ENCODE results near the gene PDZD7.

PDZD7 gene

GRCh38 chr10:100999742-101000126, 31.2 kb downstream of the PDZD7 start, which contains the start of gene LZTS2:
TSS of gene LZTS2 (plus strand) at chr10:100999808. CDS start at chr10:101002539, 2,731 bp downstream.
- DNase-seq: no peak

DNA sequence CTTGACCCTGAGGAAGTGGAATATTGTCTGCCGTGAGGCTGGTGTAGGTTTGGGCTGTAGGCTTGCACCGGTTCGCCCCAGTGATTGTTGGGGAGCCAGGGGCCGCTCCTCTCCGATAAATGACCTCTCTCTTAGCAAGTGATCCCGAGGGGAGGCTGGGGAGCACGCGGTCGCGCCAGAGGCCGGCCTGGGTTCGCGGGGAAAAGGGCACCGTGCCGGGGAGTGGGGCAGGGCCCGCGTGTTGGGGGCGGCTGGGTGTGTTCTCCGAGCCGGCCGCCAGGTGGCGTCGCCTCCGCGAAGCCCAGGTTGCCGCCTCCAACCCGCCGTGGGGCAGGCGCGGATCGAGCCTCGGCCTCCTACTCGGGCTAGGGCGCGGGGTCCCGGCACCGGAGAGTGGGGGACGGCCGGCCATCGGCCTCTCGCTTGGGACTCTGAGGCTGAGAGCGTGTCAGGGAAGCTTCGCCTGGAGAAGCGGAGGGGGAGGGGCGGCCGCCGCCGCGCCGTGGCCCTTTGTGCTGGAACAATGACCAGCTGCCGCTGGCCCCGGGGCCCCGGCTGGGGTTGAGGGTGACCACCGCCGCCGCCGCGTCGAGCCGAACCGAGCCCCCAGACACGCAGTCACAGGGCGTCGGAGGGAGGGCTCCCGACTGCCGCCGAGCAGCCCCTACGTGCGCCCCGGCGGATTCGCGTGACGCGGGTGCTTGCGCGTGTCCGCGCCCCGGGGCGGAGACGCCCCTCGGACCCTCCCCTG, 31.8 kb downstream of the PDZD7 start:
- DNase-seq: peak; percentile 20

- DNase-seq: peak; percentile 70
These were observed 32.5 kb downstream of the PDZD7 start for GRCh38 chr10:100998183-100998990.

DNA sequence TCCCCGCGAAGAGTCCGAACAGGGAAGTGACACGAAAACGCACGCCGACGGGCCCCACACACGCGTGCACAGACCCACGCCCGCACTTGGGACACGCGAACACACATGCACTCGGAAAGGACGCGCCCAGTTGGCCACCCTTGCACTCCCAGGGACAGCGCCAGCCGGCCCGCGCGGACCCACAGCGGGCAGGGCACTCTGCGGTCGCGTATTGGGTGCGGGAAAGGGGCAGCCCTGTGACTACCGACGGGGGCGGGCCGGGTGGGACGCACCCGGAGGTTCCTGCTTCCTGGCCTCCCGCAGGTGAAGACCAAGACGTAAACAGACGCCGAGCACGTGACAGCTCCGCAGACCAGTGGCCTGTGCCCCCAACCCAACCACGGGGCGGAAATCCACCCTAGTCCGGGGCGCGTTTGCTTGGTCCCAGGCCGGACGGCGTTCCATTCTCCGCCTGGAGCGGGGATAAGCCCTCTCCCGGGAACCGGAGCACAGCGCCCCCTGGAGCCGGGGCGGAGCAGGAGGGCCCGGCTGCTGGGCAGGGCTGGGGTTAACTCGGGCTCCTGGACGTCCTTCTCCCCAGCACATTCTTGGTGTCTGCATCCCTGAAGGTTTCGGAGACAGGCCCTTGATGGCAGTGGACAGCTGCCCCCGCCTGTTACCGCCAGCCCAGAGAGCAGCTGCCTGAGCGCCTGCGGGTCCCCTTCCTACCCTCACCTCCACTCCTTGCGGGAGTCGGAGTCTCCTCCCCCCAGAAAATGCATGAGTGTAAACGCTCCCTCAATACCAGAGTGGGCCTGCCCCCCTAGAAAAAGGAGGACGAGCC, 33.4 kb downstream of the PDZD7 start:
- DNase-seq: peak; percentile 11

- no peak for DNase-seq
These were observed 34.1 kb downstream of the PDZD7 start for GRCh38 chr10:100996678-100997359.

DNA sequence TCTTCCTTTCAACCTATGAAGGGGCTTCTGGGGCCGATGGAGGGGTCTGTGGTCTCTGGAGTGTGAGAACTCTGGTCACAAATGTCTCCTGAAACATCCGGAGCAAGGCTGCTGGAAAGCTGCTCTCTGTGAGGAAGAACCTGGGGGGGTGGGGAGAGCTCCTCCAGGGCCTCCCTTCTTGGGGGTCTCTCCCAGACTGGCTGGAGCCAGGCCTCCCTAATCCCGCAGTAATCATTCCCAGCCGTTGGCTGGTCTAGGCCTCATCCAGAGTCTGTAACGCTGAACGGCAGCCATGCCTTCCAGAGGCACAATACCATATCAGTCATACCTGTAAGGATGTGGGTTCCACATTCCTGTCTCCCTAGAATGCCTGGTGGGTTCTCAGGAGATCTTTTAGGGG, 35.7 kb downstream of the PDZD7 start:
- no peak for DNase-seq

GRCh38 chr10:100993986-100994708, 36.8 kb downstream of the PDZD7 start:
- DNase-seq: no peak

DNA sequence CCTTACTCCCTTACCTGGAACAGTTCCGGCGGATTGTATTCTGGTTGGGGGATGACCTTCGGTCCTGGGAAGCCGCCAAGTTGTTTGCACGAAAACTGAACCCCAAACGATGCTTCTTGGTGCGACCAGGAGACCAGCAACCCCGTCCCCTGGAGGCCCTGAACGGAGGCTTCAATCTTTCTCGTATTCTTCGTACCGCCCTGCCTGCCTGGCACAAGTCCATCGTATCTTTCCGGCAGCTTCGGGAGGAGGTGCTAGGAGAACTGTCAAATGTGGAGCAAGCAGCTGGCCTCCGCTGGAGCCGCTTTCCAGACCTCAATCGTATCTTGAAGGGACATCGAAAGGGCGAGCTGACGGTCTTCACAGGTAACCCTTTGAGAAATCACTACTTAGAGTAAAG, 41.8 kb downstream of the PDZD7 start:
- no peak for DNase-seq

- DNase-seq: no peak
These were observed 42.8 kb downstream of the PDZD7 start for GRCh38 chr10:100988166-100988565.

DNA sequence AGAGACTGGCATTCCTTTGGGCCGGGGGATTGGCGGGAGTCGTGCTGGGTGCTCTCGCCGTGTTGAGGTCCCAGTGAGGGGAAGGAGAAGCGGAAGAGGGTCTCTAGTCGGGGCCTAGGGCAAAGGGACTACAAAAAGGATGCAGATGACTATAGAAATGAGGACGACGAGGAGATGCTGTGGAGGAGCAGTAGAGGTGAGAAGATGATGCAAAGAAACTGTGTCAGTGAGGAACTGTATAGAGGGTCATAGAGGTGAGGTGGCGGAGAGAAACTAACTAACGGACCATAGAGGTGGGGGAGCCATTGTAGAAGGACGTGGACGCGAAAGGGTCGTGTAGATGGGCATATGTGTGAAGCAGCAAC, 43.3 kb downstream of the PDZD7 start:
- DNase-seq: no peak

- DNase-seq: peak; percentile 32
These were observed 43.8 kb downstream of the PDZD7 start, which contains the start of the genes MRPL43 and TWNK for GRCh38 chr10:100986952-100987684. TSS of gene MRPL43 (minus strand) at chr10:100987497. CDS start at chr10:100987443, 54 bp downstream. TSS of gene TWNK (plus strand) at chr10:100987543. CDS start at chr10:100988211, 668 bp downstream.

GRCh38 chr10:100986623-100986951, 44.3 kb downstream of the PDZD7 start:
- no peak for DNase-seq

DNA sequence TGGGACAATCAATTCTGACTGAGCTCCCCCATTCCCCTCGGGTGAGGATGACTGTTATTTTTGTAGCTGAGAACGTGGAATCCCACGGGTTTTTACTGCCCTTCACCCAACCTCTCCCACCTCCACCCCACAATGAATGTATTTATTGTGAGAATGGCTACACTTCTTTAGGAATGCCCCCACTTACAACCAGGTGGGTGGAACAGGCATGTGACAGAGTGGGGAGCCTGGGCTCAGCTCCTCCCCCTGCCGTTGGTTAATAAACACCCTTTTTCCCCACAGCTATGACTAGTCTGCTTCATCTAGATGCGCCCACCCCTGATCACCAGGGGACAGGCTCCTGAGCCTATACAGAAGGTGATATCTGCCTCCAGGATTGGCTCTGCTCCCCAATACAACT, 45.6 kb downstream of the PDZD7 start:
- no peak for DNase-seq

GRCh38 chr10:100984672-100985177, 46.2 kb downstream of the PDZD7 start:
- no peak for DNase-seq

GRCh38 chr10:100983868-100984671, 46.9 kb downstream of the PDZD7 start:
- no peak for DNase-seq

GRCh38 chr10:100982916-100983830, 47.8 kb downstream of the PDZD7 start:
- DNase-seq: no peak

GRCh38 chr10:100981178-100981772, 49.7 kb downstream of the PDZD7 start:
- DNase-seq: no peak

GRCh38 chr10:100980711-100981110, 50.2 kb downstream of the PDZD7 start:
- DNase-seq: no peak

DNA sequence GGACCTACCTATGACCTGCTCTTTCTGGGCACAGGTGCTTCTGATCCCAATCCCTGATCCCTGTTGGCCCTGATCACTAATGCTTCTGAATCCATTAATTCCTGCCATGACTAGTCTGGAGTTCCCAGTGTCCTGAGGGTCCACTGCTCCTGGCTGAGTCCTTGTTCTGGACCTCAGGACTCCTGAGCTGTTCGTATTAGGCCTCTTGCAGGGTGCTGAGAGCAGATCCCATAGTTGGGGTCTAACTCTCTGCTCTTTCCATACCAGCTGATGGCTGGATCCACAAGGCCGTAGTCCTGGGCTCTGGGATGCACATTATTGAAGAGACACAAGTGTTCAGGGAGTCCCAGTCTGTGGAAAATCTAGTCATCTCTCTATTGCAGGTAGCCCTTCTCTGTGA, 50.6 kb downstream of the PDZD7 start:
- DNase-seq: no peak
